Breast epithelium (tissue), 3 donors: ENCODE data around the gene ATP7B.

Source experiments
- CTCF ChIP-seq, 3 donors: fragments of 450-650 bp; IDR thresholded peaks; one replicate each; pipeline ENCODE4 v1.5.1; 2016 to 2017; ENCODE audit warnings: antibody characterized with exemption in 3 of 3, mild to moderate bottlenecking in 3 of 3, moderate library complexity in 3 of 3
- POLR2A ChIP-seq: fragments of 450-650 bp; IDR thresholded peaks from one replicate; pipeline ENCODE4 v1.6.1; 2016; ENCODE audit warnings: antibody characterized with exemption, mild to moderate bottlenecking, moderate library complexity
- POLR2AphosphoS5 ChIP-seq, 3 donors: sonication (generic); formaldehyde crosslinking; IDR thresholded peaks; one replicate each; pipeline ENCODE4 v1.6.1; 2017; ENCODE audit warnings: antibody characterized with exemption in 3 of 3

- no peak for TF ChIP-seq CTCF (IDR thresholded peaks at IDR 0.05)
- no peak for TF ChIP-seq POLR2A
- no peak for TF ChIP-seq POLR2AphosphoS5 (IDR thresholded peaks at IDR 0.05)
These were observed 4.6 kb downstream of the ATP7B start for GRCh38 chr13:52006523-52007245.
